ENCODE data around the gene PARD3B.

- TF ChIP-seq GATA3 (IDR thresholded peaks at IDR 0.05; ENCODE audit: low read depth, low read length) (no peak), GATA2 (IDR thresholded peaks at IDR 0.05; ENCODE audit: low read depth, low read length) (no peak)
Measured at GRCh38 chr2:205187731-205188130, 642.5 kb downstream of the PARD3B start.

Measured in SH-SY5Y (cell line).